Kidney (tissue), 14 donors: ENCODE data around the gene C3orf22. TPM values are rescaled to one million over a fixed set of nuclear protein-coding genes. Genes with fewer than 3 reads are reported as not detected.

ENCODE experiments used
- DNase-seq, 5 donors: peaks; one replicate each; pipeline ENCODE4 v3.0.0-alpha.2; 2013 to 2020
- FAIRE-seq: peaks from 2 replicates; lab custom pipeline; 2012; peaks lifted over from hg19 to GRCh38; lab: Jason Lieb, UNC
- H3K27ac ChIP-seq, 2 donors: one replicate each; pipeline ENCODE4 v1.7.0; 2013; ENCODE audit warnings: low read depth in 2 of 2, low read length in 2 of 2, inconsistent platforms in 1 of 2
- H3K27me3 ChIP-seq: one replicate; pipeline ENCODE4 v1.7.1; 2013; ENCODE audit warnings: low read length, inconsistent platforms; ENCODE audit not compliant: control insufficient read depth, insufficient read depth
- H3K36me3 ChIP-seq, 3 donors: one replicate each; pipeline versions ENCODE4 v1.7.0 to v1.7.1; 2013; ENCODE audit warnings: low read length in 3 of 3, control low read depth in 1 of 3, inconsistent platforms in 1 of 3; ENCODE audit not compliant: insufficient read depth in 3 of 3, control insufficient read depth in 2 of 3
- H3K4me1 ChIP-seq, 3 donors: one replicate each; pipeline versions ENCODE4 v1.7.0 to v1.7.1; 2013; ENCODE audit warnings: low read length in 3 of 3, inconsistent platforms in 1 of 3, low read depth in 1 of 3; ENCODE audit not compliant: control insufficient read depth in 2 of 3, insufficient read depth in 2 of 3
- H3K4me3 ChIP-seq, 3 donors: one replicate each; pipeline versions ENCODE4 v1.7.0 to v1.8.1; 2013; ENCODE audit warnings: low read length in 3 of 3, control low read depth in 1 of 3, inconsistent platforms in 1 of 3
- H3K9ac ChIP-seq, 3 donors: one replicate each; pipeline versions ENCODE4 v1.7.0 to v1.7.1; 2013; ENCODE audit warnings: low read length in 3 of 3, control low read depth in 1 of 3, inconsistent platforms in 1 of 3
- H3K9me3 ChIP-seq, 3 donors: one replicate each; pipeline versions ENCODE4 v1.7.0 to v1.7.1; 2013; ENCODE audit warnings: low read length in 3 of 3, control low read depth in 1 of 3, inconsistent platforms in 1 of 3; ENCODE audit not compliant: control insufficient read depth in 2 of 3, insufficient read depth in 1 of 3
- CTCF ChIP-seq: IDR thresholded peaks from 3 replicates; pipeline ENCODE4 v1.5.1; 2012; ENCODE audit warnings: mild to moderate bottlenecking, moderate library complexity, borderline replicate concordance; ENCODE audit not compliant: insufficient read depth; ENCODE audit errors: extremely low read depth
- intact Hi-C: fragments of 100-400 bp; cut with DNase I; formaldehyde crosslinking; loops from one replicate; pipeline ENCODE4 v1.11.1; 2022
- polyA plus RNA-seq: library from polyadenylated mRNA; stranded (reverse); fragments of 350-450 nt; fragmentation: Illumina TruSeq; extraction: RNeasy Lipid Tissue Mini Kit (QIAGEN cat#74804); gene quantifications from one replicate; pipeline ENCODE4 v1.2.3, GENCODE V29; 2014; ENCODE audit warnings: low read depth, low replicate concordance; ENCODE audit not compliant: insufficient read depth
- total RNA-seq: library from RNA; stranded (reverse); fragmentation: NEBNext Ultra II Directional; extraction: Animal tissue kit (Norgen Biotek cat#: 25700); gene quantifications from one replicate; pipeline ENCODE4 v1.2.1, GENCODE V29; 2021
- donor health status: control.
- donor health status: control.
- donor health status: control.
- donor health status: control.
- donor health status: control.
- donor health status: DM: yes; HTN: yes; CAD: no.
- donor health status: Normal renal cell carcinoma (clear cell type).

C3orf22 gene
- total and polyA plus RNA-seq, 2 donors from 2014 or later: not detected

- Histone ChIP-seq H3K9me3 (no peaks in the 10 kb centered on the region), H3K27ac (no peak overlapping the region), H3K9ac (no peak overlapping the region), H3K27me3 (no peaks in the 10 kb centered on the region), H3K4me1 (no peaks in the 10 kb centered on the region), H3K4me3 (no peak overlapping the region), H3K36me3 (no peaks in the 10 kb centered on the region)
- intact Hi-C loops: no loop called here
- no peak for FAIRE-seq
- TF ChIP-seq CTCF: no peak
- DNase-seq: no peak
These were observed 12.7 kb downstream of the C3orf22 start for GRCh38 chr3:126546013-126546412.

- no peaks in the 10 kb centered on the region for H3K36me3 ChIP-seq
- H3K4me1 ChIP-seq: peaks cover 0 to 2% (median 1%) of the 10 kb centered on the region in 3 donors
- TF ChIP-seq CTCF: no peak
- H3K9ac ChIP-seq: no peak overlapping the region
- intact Hi-C loops: no loop called here
- H3K9me3 ChIP-seq: no peaks in the 10 kb centered on the region
- H3K27me3 ChIP-seq: peaks cover 2% of the 10 kb centered on the region
- FAIRE-seq (no peak), DNase-seq (peak in 2 of 5 donors; percentile 5 to 27)
- no peak overlapping the region for H3K27ac ChIP-seq
- H3K4me3 ChIP-seq: no peak overlapping the region
These were observed 13.2 kb downstream of the C3orf22 start for GRCh38 chr3:126545544-126545943.

- no peaks in the 10 kb centered on the region for H3K9me3 ChIP-seq
- intact Hi-C loops: no loop called here
- H3K27ac ChIP-seq: no peak overlapping the region
- no peak overlapping the region for H3K9ac ChIP-seq
- DNase-seq (peak in 3 of 5 donors; percentile 8 to 51 (median 14)), FAIRE-seq (no peak)
- H3K36me3 ChIP-seq: no peaks in the 10 kb centered on the region
- no peak for TF ChIP-seq CTCF
- H3K27me3 ChIP-seq: peaks cover 5% of the 10 kb centered on the region
- H3K4me3 ChIP-seq: no peak overlapping the region
- peaks cover 0 to 3% (median 3%) of the 10 kb centered on the region in 3 donors for H3K4me1 ChIP-seq
These were observed 14.0 kb downstream of the C3orf22 start for GRCh38 chr3:126544596-126545281.
